Gastrocnemius medialis (tissue), 4 donors: Measurements from ENCODE around the gene CTSA. TPM values are rescaled to one million over a fixed set of nuclear protein-coding genes. Genes with fewer than 3 reads are reported as not detected.
A peak's percentile ranks its signal among the peaks of the same experiment; 100 is the strongest.

Source experiments
- ATAC-seq, 2 donors: fragments of 150-250 bp; one replicate each; pipeline ENCODE4 v1.9.1; 2016
- DNase-seq, 2 donors: peaks; one replicate each; pipeline ENCODE4 v3.0.0-alpha.2; 2019
- H3K27ac ChIP-seq, 4 donors: fragments of 200-600 bp; sonication (generic); 1 replicate in 1 of 4; 2 replicates in 3 of 4; pipeline ENCODE4 v1.5.1; 2016 to 2018; ENCODE audit warnings: mild to moderate bottlenecking in 2 of 4, moderate library complexity in 1 of 4
- H3K27me3 ChIP-seq, 3 donors: fragments of 200-600 bp; sonication (generic) in 2 of 3; 1 replicate in 1 of 3; 2 replicates in 2 of 3; pipeline versions ENCODE4 v1.5.1 to v1.6.0; 2016 to 2019; ENCODE audit warnings: mild to moderate bottlenecking in 1 of 3, moderate library complexity in 1 of 3
- H3K36me3 ChIP-seq, 2 donors: fragments of 200-600 bp; sonication (generic) in 1 of 2; one replicate each; pipeline ENCODE4 v1.5.1; 2017 to 2018
- H3K4me1 ChIP-seq, 2 donors: fragments of 200-600 bp; sonication (generic) in 1 of 2; one replicate each; pipeline ENCODE4 v1.5.1; 2016 to 2017; ENCODE audit warnings: mild to moderate bottlenecking in 2 of 2
- H3K4me3 ChIP-seq, 4 donors: fragments of 200-600 bp; sonication (generic) in 3 of 4; 1 replicate in 1 of 4; 2 replicates in 3 of 4; pipeline ENCODE4 v1.5.1; 2016 to 2019; ENCODE audit warnings: mild to moderate bottlenecking in 2 of 4
- H3K9me3 ChIP-seq, 3 donors: fragments of 200-600 bp; sonication (generic) in 2 of 3; 1 replicate in 1 of 3; 2 replicates in 2 of 3; pipeline ENCODE4 v1.5.1; 2016 to 2019
- CTCF ChIP-seq, 5 experiments: fragments of 450-650 bp in 3 of 5; fragments of 200-600 bp in 2 of 5; sonication (generic) in 2 of 5; IDR thresholded peaks in 4 of 5; conservative IDR thresholded peaks in 1 of 5; 1 replicate in 4 of 5; 2 replicates in 1 of 5; pipeline ENCODE4 v1.5.1; 2016 to 2019; ENCODE audit warnings: antibody characterized with exemption in 5 of 5, mild to moderate bottlenecking in 3 of 5, moderate library complexity in 3 of 5
- POLR2A ChIP-seq, 2 donors: fragments of 450-650 bp; IDR thresholded peaks; one replicate each; pipeline ENCODE4 v1.6.1; 2017; ENCODE audit warnings: antibody characterized with exemption in 2 of 2, mild to moderate bottlenecking in 2 of 2, moderate library complexity in 2 of 2
- in situ Hi-C, 4 donors: fragments of 200-750 bp; cut with MboI; loops; one replicate each; pipeline versions ENCODE4 v1.15.0 to v1.8.0; 2017; ENCODE audit warnings: low sequenced_read_pairs in 4 of 4
- intact Hi-C: fragments of 100-400 bp; cut with DNase I; formaldehyde crosslinking; loops from one replicate; pipeline ENCODE4 v1.15.1; 2023; ENCODE audit warnings: low total_unique reads
- total RNA-seq, 4 donors: library from RNA; depleted of rRNA; stranded (reverse); fragments of >200 nt; gene quantifications; one replicate each; pipeline versions ENCODE4 v1.1.0 to v1.2.3, GENCODE V29; 2016

Gene CTSA
- total RNA-seq, 4 donors from 2014 or later = 21.9 to 59.2 (median 46.2) TPM

DNA sequence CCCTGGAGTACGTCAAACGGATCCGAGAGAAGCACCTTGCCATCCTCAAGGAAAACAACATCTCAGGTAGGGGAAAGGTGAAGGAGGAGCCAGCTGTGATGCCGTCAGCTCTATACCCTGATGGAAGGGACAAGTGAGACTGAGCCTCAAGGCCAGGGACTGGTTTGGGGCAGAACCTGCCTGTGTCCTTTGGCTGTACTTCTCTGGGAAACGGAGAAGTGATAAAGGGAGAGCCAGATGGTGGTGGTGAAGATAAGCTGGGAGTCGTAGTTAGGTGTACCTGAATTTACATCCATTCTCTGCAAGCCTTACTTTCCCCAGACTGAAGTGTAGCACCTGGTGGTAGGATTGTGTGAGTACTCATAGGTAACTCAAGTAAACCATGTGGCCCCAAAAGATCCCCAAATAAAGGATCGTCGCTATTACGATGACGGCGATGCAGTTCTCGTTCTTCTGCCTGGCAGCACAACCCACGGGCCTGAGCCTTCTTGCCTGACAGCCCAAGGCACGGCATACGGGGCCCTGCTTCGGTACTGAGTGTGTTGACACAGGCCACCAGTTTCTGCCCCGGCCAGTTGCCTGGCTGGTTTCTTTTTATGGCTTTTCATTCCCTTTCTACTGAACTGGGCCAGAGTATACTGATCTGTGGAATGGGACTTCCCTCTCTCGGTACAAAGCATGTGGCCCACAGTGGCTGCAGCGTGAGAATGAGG lies 54.0 kb downstream of the CTSA start:
- H3K36me3 ChIP-seq = peaks cover 0 to 82% of the 10 kb centered on the region in 2 donors
- no peaks in the 10 kb centered on the region for H3K9me3 ChIP-seq
- TF ChIP-seq CTCF (IDR thresholded peaks at IDR 0.05 in 4 of 5, conservative IDR thresholded peaks at IDR 0.05 in 1 of 5) = peak in 1 of 5 experiments; percentile 21
- TF ChIP-seq POLR2A (IDR thresholded peaks at IDR 0.05) = no peak
- peak overlapping the region; percentile 86 to 96 (median 92) for H3K27ac ChIP-seq
- ATAC-seq (no peak), DNase-seq (no peak)
- intact Hi-C loops = no loop called here
- H3K27me3 ChIP-seq = no peaks in the 10 kb centered on the region
- H3K4me3 ChIP-seq = peak overlapping the region in 1 of 4 donors; percentile 2
- peaks cover 15 to 35% of the 10 kb centered on the region in 2 donors for H3K4me1 ChIP-seq
- in situ Hi-C loops = loop anchor here in 1 of 4 donors (10.0 kb wide), 1 partner anchor 120 kb away; the partner anchor contains the start of gene TNNC2

DNA sequence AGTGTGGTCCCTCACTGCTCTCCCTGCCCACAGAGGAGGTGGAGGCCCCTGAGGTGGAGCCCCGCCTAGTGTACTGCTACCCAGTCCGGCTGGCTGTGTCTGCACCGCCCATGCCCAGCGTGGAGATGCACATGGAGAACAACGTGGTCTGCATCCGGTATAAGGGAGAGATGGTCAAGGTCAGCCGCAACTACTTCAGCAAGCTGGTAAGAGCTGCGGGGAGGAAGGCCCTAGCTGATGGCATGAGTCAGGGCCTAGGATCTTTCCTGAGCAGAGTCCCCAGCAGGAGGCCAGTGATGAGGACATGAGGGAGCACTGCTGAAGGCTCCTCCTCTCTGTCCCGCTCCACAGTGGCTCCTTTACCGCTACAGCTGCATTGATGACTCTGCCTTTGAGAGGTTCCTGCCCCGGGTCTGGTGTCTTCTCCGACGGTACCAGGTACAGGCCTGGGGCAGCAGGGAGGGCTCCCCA lies 54.6 kb downstream of the CTSA start:
- intact Hi-C loops = no loop called here
- Histone ChIP-seq H3K27me3 (no peaks in the 10 kb centered on the region), H3K36me3 (peaks cover 0 to 82% of the 10 kb centered on the region in 2 donors), H3K9me3 (no peaks in the 10 kb centered on the region), H3K4me3 (no peak overlapping the region), H3K27ac (peak overlapping the region; percentile 86 to 96 (median 92)), H3K4me1 (peaks cover 15 to 35% of the 10 kb centered on the region in 2 donors)
- ATAC-seq (no peak), DNase-seq (no peak)
- in situ Hi-C loops = loop anchor here in 1 of 4 donors (10.0 kb wide), 1 partner anchor 121 kb away; the partner anchor contains the start of gene TNNC2
- TF ChIP-seq POLR2A (IDR thresholded peaks at IDR 0.05) (no peak), CTCF (IDR thresholded peaks at IDR 0.05 in 4 of 5, conservative IDR thresholded peaks at IDR 0.05 in 1 of 5) (no peak)

DNA sequence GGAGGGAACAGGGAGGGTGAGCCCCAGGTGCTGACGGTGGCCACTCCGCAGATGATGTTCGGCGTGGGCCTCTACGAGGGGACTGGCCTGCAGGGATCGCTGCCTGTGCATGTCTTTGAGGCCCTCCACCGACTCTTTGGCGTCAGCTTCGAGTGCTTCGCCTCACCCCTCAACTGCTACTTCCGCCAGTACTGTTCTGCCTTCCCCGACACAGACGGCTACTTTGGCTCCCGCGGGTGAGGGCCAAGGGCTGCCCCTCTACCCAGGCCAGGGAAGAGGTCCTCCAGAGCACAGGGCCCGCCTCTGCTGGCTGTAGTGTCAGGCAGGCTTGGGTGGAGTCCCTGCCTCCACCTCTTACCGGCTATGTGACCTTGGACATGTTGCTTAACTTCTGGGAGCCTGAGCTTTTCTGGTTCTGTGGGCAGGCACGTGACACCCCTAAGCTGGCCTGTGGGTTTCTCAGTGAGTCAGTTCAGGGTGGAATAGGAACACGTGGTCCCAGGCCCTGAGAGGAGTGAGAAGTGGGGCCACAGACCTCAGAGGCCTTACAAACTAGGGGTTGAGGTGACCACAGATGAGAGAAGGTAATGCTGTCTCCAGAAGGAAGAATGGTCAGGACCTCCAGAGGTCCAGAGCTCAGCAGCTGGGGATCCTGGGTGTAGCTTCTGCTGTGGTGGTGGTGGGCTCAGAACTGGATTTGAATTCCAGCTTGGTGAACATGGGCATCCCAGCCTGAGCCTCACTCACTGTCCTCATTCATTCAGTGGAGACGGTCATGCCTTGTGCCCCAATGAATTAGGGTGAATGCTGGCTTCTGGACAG lies 55.2 kb downstream of the CTSA start:
- in situ Hi-C loops = loop anchor here in 1 of 4 donors (10.0 kb wide), 1 partner anchor 122 kb away; the partner anchor contains the start of gene TNNC2
- H3K36me3 ChIP-seq = peaks cover 0 to 82% of the 10 kb centered on the region in 2 donors
- H3K27ac ChIP-seq = peak overlapping the region; percentile 86 to 96 (median 92)
- H3K4me1 ChIP-seq = peaks cover 15 to 35% of the 10 kb centered on the region in 2 donors
- no peaks in the 10 kb centered on the region for H3K9me3 ChIP-seq
- TF ChIP-seq POLR2A (IDR thresholded peaks at IDR 0.05) (peak in 1 of 2 donors; percentile 57), CTCF (IDR thresholded peaks at IDR 0.05 in 4 of 5, conservative IDR thresholded peaks at IDR 0.05 in 1 of 5) (no peak)
- H3K27me3 ChIP-seq = no peaks in the 10 kb centered on the region
- H3K4me3 ChIP-seq = no peak overlapping the region
- intact Hi-C loops = no loop called here
- peak; percentile 65 to 89 for ATAC-seq
- peak; percentile 81 to 91 for DNase-seq

GRCh38 chr20:45947110-45947866 lies 56.2 kb downstream of the CTSA start:
- in situ Hi-C loops (loop anchor here in 1 of 4 donors (10.0 kb wide), 1 partner anchor 122 kb away; the partner anchor contains the start of gene TNNC2), intact Hi-C loops (no loop called here)
- peaks cover 0 to 82% of the 10 kb centered on the region in 2 donors for H3K36me3 ChIP-seq
- no peak overlapping the region for H3K4me3 ChIP-seq
- no peak for DNase-seq
- TF ChIP-seq POLR2A (IDR thresholded peaks at IDR 0.05) = no peak
- TF ChIP-seq CTCF (IDR thresholded peaks at IDR 0.05 in 4 of 5, conservative IDR thresholded peaks at IDR 0.05 in 1 of 5) = no peak
- ATAC-seq = no peak
- H3K27me3 ChIP-seq = no peaks in the 10 kb centered on the region
- no peaks in the 10 kb centered on the region for H3K9me3 ChIP-seq
- H3K4me1 ChIP-seq = peaks cover 15 to 35% of the 10 kb centered on the region in 2 donors
- H3K27ac ChIP-seq = peak overlapping the region; percentile 86 to 96 (median 92)
